ENCODE results near the gene NSMCE1.

NSMCE1 gene

DNA sequence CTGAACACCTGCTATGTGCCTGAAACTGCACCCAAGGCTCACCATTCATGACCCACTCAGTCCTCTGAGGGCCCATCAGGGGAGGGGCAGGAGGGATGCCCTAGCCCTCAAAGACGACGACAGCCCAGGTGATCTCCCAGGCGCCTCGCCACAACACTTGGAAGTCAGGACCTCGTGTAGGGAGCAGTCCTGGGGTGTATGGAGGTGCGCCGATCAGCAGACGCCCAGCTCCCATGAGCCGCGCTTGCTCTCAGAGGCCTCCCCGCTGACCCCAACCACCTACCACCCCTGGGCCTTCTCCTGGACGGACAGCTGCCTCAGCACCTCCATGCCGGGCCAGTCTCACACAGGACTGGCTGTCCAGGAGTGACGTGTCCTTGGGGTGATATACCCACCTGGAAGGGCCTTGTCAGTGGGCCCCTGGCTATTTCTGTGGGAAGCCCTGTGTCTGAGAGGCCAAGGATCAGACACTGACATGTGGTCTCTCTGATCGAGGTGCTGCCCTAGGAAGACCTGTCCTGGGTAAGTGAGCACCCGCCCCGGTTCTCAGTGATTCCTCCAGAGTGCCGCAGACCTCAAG is 38.6 kb downstream of the NSMCE1 start:
- no peak for DNase-seq (ENCODE audit: low read depth)

DNA sequence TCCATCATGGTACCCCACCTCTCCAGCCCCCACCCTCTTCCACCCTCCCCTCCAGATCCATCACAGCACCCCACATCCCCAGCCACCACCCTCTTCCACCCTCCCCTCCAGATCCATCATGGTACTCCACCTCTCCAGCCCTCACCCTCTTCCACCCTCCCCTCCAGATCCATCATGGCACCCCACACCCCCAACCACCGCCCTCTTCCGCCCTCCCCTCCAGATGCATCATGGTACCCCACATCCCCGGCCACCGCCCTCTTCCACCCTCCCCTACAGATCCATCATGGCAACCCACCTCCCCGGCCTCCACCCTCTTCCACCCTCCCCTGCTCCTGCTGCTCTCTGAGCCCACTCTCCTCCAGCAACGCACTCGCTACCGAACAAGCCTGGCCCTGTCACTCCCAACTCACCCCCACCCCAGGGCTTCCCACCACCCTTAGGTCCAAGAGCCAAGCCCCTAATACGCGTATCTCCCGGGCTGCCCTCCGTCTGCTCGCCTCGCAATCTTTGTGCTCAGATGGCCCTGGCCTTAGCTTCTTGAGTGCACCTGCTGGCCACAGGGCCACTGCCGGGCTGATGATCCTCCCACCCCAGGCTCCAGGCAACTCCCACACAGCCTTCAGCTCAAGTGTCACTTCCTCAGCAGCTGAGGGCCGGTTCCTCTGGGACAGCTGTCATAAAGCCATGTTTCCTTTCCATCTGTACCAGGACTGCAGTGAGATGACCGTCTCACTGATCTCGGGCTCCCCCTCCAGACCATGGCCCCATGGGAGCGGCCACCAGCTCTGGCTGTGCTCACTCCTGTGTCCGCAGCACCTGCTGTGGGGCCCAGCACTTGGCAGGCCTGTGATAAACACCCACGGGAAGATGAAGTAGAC is 39.7 kb downstream of the NSMCE1 start:
- DNase-seq (ENCODE audit: low read depth), result no peak

DNA sequence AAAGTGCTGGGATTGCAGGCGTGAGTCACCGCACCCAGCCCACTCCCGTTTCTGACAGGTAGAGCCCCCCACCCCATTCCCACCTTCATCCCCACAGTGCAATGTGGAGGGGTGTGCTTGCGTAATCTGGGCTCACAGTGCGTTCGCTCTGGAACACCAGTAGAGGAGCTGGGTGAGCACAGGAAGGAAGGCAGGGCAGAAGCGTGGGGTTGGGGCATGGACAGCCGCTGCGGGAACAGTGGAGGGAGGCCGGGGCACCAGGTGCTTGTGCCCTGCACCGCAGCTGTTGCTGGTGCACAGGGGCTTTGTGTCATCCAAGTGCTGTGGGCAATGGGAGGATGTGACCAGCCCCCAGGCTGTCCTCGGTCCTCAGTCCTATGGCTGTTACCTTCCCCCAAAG is 40.5 kb downstream of the NSMCE1 start:
- DNase-seq (ENCODE audit: low read depth), result no peak

DNA sequence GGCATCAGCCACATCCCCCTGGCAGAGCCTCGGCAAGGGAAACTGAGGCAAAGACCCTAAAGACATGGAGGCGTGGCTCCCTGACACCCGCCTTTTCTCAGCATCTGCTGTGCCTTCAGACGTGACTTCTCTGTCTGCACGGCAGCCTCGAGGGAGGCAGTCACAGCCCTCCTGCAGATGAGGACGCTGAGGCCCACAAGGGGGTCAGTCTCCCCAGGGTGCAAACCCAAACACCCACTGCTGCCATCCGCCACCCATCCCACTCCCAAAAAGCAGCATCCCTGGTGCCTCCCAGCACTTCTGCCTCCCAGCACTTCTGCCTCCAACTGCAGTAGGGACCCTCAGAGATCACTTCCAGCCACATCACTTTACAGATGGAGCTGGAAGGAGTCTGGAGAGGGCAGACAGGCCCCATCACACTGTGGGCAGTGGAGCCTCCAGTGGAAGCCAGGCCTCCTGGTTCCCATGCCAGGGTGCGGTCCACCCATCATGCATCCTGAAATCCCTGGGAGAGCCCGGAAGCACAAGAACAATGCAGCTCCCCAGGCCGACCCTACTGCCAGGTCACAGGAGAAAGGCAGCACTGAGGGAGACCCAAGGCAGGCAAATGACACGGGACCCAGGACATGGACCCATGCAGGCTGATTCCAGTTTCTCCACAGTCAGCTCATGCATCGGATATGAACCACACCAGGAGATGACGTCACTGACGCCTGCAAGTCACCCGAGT is 41.4 kb downstream of the NSMCE1 start:
- DNase-seq (ENCODE audit: low read depth), result no peak

DNA sequence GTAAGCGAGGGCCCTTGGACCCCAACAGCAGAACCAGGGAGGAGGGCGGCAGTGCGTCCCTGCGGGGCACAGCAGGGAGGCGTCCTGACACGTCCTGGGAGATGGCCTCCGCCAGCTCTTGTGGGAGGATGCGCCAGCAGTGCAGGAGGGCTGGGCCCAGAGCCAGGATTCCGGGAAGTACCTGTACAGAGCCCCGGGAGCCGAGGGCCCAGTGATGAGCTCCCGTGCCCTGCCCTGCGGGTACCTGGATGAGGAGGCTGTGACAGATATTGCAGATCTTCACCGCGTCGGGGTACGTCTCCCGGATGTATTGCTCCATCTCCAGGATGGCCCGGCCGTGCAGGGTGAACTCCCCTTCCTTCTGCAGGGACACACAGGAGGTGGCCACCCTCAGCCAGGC is 42.1 kb downstream of the NSMCE1 start:
- no peak for DNase-seq (ENCODE audit: low read depth)

DNA sequence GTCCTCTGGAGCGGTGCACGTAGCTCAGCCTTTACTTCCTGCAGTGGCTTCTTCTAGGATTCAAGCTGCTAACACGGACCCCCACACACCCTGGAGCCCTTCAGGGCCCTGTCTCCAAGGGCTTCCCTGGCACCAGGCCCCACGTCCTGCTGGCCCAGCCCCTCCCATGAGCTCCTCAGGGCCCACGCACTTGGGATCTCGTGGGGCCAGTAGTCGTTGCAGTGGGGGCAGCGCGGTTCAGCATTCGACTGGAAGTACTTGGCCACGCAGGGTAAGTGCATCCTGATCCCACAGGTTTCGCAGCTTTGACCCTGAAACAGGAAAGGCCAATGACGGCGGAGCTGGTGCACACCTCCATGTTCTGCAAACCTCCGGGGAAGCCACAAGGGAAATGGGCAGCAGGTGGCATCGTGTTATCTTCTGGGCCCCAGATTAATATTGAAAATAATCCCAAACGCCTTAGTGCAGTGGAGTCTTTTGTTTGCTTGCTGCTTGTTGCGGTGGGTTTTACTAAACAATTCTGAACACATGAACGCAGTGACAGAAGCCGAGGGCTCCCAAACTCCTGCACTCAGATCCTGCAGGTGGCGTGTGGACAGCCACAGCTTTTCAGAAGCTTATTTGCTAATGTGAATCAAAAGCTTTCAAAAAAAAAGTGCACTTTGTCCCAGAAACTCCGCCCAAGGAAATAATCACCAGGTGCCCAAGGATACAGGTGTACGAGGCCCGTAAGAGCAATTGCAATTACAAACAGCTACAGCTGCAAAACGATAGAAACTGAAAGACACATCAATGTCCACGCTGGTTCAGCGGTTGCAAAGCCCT is 42.8 kb downstream of the NSMCE1 start:
- DNase-seq (ENCODE audit: low read depth), result no peak

DNA sequence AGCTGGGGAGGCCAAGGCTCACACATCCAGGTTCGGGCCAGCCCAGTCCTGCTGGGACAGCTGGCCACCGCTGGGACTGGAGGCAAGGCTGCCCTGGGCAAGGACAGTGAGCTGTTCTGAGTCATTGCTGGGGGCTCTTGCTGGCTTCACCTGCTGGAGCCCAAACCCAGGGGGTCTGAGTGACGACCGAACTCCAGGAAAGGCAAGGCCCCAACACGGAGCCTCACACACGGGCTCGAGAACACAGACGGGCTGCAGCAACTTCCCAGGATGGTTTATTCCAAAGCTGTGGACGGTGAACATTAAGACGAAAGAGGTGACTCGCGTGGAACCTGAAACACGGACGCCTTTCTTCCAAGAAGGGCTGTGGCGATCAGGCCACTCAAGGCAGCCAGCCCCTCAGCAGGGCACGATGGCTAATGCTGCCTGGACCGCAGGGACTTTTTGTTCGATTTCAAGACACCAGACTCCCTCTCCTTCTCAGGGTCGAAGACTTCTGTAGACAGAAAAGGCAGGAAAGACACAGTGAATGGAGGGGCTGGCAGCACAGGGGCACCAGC is 43.8 kb downstream of the NSMCE1 start:
- no peak for DNase-seq (ENCODE audit: low read depth)

DNA sequence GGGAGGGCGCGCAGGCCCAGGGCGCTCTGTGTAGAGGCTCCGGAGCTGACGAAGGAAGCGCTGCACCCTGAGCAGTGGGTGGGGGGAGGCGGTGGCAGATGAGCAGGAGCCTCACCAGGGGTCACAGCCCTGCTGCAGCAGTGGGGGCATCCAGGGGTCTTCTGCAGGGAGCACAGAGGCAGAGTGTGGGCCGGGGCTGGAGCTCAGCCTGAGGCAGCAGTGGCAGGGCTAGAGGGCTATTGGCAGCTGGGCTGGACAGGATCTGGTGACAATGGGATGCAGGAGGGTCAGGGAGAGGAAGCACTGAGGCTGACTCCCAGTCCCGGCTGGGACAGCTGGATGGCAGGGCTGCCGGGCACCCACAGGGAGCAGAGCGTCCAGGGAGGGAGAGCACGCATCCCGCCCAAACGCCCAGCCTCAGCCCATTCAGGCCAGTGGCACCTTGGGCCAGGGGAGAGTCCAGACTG is 44.3 kb downstream of the NSMCE1 start:
- no peak for DNase-seq (ENCODE audit: low read depth)

DNA sequence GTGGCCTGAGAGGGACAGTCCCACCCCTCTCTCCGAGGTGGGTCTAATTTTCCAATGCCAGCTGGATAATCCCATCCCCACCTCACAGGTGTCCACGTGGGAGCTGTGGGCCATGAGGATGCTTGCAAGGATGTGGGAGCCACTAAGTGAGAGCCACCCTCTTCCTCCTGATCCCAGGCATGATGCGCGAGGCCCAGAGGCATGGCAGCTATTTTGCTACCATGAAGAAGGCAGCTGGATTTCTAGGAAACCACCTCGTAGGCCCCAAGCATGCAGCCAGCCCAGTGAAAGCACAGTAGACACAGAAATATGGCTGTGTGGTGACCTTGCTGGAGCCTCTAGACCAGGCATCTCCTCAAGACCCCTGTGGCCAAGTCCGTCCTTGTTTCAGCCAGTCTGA is 44.9 kb downstream of the NSMCE1 start:
- DNase-seq (ENCODE audit: low read depth), result no peak

DNA sequence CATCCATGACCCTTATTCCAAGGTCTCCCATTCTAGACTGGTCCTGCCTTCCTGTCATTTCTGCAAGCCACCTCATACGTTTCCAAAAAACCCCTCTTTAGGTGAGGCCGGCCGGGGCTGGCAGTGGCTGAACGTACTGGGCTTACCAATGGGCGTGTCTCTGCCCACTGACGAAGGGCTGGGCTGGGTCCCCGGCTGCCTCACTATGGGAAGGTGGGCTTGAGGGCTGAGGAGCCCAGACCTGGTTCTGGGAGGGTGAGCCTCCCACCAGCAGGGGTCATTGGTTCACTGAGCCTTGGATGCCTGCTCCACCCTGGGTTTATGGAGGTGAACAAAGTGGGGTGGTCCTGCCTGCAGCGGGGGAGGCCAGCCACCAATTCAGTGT is 45.4 kb downstream of the NSMCE1 start:
- DNase-seq (ENCODE audit: low read depth), result no peak

DNA sequence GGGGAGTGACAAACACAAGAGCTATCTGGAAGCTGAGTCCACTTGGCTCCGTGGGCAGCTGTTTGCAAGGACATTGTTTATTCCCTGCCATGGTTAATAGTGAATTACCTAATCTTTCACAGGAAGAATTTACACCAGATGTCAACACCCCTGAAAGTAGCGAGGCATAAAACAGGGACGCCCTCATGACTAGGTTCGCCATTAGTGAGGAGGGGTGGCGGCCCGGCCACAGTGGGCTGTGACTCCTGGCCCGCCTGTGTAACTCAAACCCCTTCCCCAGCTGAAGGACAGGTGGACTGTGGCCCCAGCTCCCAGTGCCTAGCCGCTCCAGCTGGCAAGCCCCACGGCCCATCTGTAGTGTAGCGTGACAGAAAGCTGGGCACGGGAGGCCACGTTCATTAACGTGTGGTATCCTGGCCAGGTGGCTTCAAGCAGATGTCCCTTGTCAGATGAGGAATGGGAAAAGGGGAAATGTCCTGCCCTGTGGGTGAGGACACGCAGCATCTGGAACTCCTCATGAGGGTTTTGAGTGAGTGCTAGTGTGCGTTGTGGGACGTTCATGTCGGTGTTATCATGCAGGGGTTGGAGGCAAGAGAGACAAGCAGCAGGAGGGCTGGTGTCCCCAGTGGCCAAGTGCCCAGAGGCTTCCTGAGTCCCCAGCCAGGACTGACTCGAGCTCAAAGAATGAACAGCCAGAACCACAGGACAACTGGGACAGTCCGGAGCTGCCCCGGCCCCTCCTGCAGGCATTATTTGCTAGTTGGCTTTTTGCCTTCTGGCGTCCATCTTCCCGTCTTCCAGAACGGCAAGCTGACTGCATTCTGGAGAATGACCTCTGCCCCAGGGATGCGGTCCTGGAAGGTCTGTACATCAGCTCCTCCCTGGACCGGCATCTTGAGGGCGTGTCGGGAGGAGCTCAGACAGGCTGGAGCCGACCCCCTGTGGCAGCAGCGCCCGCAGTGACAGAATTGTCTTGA is 46.0 kb downstream of the NSMCE1 start:
- peak; percentile 74 for DNase-seq (ENCODE audit: low read depth)

DNA sequence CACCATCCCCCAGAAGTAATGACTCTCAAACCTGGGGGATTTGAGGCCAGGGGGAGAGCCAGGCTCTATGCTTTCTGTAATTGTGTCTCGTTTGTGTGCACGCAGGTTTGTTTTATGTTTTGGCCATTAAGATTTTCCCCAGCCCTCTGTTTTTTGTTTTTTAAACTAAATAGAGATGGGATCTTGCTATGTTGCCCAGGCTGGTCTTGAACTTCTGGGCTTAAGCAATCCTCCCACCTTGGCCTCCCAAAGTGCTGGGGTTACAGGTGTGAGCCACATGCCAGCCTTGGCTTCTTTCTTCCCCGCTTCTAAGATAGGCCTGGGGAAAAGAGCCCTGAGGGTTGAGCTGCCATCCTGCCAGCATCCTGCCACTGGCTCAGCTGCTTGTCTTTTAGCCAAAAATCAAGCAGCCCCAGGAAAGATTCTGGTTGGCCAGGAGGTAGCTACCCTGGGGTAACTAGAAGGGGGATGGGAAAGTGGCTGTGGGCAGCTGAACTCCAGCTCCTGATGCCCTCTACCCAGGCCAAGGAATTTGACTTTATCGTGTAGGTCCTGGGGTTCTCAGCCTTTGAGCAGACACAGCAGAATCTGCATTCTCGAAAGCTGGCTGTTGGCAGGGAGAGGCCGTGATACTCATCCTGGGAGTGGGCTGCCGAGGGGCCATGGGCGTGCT is 46.9 kb downstream of the NSMCE1 start:
- peak; percentile 16 for DNase-seq (ENCODE audit: low read depth)

DNA sequence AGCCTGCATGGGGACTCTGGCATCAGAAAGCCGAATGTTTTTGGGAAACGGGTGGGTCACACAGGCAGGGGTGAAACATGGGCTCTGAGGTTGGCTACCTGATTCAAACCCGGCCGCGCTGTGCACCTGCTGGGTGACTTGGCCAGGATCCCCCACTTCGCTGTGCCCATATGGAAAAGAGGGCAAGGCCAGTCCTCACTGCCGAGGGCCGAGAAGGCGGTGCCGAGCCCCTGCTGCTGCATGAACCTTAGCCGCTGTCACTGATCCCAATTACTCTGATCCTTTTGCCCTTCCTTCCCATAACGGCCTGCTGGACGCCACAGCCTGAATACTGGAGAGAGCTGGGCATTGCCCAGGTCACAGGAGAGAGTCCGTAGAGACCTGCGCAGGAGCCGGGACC is 47.6 kb downstream of the NSMCE1 start:
- no peak for DNase-seq (ENCODE audit: low read depth)

DNA sequence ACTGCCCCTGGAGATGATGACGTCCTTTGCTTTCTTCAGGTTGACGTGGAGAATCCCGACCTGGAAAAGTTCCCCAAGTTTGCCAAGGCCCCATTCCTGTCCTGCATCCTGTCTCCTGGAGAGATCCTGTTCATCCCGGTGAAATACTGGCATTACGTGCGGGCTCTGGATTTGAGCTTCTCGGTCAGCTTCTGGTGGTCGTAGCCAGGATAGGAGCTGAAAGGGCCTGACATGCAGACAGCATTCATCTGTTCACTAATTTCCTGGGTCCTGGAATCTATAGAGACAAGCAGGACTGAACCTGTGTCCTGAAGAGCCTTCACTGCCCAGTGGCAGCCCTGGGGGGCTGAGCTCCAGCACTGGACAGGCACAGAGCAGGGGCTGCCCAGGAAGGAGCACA is 48.0 kb downstream of the NSMCE1 start:
- DNase-seq (ENCODE audit: low read depth), result no peak

DNA sequence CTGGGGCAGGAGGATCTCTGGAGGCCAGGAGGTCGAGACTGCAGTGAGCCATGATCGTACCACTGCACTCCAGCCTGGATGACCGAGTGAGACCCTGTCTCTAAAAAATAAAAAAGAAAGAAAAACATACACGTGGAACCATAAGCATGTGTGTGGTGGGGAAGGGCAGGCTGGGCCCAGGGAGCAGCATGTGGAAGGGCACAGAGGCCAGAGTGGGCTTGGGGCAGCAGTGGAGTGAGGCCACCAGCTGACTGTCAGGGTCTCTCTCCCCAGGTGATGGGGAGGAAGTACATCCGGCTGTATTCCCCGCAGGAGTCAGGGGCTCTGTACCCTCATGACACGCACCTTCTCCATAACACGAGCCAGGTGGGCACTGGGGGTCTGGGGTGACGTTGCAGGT is 48.5 kb downstream of the NSMCE1 start:
- no peak for DNase-seq (ENCODE audit: low read depth)

DNA sequence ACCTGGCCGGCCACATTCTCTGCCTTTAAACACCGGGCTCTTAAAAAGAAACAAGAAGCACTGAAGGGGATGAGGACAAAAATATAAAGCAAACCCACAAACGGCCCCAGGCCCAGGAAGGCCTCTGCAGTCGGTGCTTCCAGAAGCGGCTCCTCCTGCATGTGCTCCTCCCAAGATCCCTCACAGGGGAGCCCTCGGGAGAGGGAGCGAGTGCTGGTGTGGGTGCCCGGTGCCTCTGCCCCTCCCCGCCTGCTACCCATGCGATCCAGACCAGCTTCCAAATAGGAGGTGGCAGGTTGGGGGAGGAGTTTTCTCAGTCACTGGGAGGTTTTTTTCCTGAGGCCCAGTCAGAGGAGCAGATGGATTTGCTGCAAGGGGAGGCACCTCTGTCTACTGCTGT is 49.4 kb downstream of the NSMCE1 start:
- DNase-seq (ENCODE audit: low read depth), result no peak

DNA sequence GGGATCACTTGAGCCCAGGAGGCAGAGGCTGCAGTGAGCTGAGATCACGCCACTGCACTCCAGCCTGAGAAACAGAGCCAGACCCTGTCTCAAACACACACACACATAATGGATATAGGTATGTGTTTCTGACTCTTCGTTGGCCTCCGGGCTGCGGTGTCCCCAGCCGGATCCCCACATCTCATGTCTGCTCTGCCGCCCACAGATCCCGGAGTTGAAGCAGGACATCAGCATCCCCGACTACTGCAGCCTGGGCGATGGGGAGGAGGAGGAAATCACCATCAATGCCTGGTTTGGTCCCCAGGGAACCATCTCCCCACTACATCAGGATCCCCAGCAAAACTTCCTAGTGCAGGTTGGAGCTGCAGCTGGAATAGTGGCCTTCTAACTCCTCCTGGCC is 49.8 kb downstream of the NSMCE1 start:
- no peak for DNase-seq (ENCODE audit: low read depth)

DNA sequence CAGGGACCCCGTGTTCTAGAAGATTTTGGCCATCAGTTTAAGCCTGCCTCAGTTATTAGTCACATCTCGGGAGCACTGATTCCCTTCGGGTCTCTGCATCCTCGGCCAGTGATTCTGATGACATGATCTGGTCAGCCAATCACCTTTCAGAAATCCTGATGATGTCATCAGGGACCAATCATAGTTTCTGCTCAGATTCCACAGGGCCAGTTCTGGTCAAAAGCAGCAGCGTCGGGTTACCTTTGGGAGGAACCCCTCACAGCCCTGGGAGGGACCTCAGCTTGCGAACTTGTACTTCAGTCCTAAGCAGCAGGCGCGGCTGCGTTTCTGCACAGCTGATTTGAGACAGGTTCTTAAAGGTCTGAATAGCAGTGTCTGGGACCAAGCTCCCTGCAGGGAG is 51.3 kb downstream of the NSMCE1 start:
- DNase-seq (ENCODE audit: low read depth), result peak; percentile 60

DNA sequence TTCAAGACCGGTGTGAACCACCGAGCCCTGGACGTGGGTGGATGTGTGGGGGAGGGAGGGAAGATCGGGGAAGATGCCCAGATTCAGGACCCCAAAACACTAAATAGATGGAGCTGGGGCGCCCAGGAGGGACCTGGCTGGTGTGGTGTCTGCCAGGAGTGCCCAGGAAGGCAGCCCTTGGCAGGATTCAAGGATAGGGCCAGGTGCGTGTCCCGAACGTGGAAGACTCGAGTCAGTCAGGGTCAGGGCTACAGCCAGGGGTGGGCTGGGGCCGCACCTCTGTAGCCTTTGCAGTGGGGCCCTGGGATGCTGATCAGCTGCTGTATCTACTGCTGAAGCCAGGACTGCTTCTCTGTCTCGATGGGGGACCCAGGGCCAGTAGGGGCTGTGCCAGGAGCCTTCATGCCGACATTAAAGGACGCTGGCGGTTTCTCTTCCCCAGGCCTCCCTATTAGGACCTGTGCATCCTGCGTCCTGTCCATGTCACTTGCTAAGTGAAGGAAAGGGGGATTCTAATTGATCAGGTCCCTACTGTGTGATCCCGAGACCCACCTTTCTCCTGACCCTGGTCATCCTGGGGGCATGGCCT is 52.2 kb downstream of the NSMCE1 start:
- DNase-seq (ENCODE audit: low read depth), result no peak

DNA sequence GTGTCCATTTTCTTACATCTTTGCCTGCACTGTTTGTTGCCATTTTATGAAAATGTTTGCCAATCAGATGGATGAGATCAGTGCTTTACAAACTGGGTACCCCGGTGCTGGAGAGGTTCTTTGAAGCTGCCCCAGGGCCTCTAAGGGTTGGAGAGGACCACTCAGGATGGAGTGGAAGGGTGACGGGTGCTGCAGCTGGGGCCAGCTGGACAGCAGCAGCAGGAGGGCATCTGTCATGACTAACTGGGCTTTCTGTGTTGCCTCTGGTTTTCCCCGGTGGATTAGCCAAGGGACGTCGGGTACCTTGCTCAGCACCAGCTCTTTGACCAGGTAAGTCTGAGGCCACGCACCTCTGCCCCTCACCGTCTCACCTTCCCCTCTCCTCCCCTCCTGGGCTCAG is 52.9 kb downstream of the NSMCE1 start:
- no peak for DNase-seq (ENCODE audit: low read depth)
